GM19043 (cell line): ENCODE results near the gene PASK.
A peak's percentile ranks its signal among the peaks of the same experiment; 100 is the strongest.
"Not testable (repeated sequence)": the region's sequence is repeated elsewhere in the genome, so short reads cannot be mapped to it uniquely, and the experiment has no call there.

ENCODE experiments used
- ATAC-seq: cut with Tn5 transposase; IDR thresholded peaks from one replicate; pipeline ENCODE4 v1.9.1; 2021; ENCODE audit warnings: low read depth; ENCODE audit not compliant: unreplicated experiment

Gene PASK

GRCh38 chr2:241148891-241149674 lies at the start of gene PASK:
TSS of gene PASK (minus strand) at chr2:241149472. CDS start at chr2:241143032, 6,440 bp downstream.
- ATAC-seq: peak; percentile 77

- no peak for ATAC-seq
Measured at GRCh38 chr2:241198381-241199279, 49.4 kb upstream of the PASK start.

GRCh38 chr2:241197947-241198346 lies 48.7 kb upstream of the PASK start:
- no peak for ATAC-seq

DNA sequence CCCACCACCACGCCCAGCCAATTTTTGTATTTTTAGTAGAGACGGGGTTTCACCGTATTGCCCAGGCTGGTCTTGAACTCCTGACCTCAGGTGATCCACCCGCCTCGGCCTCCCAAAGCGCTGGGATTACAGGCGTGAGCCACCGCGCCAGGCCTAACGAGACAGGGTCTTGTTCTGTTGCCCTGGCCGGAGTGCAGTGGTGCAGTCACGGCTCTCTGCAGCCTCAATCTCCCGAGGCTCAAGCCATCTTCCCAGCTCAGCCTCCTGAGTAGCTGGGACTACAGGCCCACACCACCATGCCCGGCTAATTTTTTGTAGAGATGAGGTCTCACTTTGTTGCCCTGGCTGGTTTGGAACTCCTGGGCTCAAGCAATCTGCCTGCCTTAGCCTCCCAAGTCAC lies 48.0 kb upstream of the PASK start:
- not testable (repeated sequence) for ATAC-seq

GRCh38 chr2:241195506-241196130 lies 46.3 kb upstream of the PASK start:
- no peak for ATAC-seq

DNA sequence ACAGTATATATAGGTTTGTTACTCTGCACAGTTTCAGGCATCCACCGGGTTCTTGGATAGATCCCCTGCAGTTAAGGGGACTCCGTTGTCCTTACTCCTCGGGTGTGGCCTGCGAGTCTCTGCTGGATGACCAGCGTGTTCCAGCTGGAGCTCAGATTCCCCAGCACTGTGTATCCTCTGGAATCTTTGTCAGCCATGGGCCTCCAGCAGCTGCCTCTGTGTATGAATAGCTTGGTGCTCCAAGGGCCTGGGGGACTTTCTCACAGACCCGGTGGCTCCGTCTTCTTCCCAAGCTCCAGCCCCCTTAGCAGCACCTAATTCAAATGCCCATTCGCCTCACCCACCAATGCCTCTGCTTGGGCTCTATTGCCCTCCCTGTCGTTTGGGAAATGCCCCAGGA lies 45.5 kb upstream of the PASK start:
- no peak for ATAC-seq

- no peak for ATAC-seq
Measured at GRCh38 chr2:241193271-241193670, 44.0 kb upstream of the PASK start.

DNA sequence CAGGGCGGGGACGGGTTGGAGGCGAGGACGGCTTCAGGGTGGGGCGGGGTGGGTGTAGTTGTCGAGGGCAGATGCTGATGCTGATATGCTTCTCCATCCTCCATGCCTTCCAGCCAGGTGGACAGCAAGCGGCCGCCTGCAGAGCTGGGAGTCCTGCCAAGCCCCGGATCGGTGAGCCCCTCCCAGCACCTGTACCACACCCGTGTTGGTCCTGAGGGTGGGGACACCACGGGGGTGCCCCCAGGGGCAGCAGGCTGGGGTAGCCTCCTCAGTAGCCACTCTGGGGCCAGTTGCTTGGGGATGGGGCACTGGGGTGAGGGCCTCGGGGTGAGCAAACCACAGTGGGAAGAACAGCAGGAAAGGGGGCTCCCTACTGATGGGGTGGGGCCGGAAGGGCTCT lies 41.8 kb upstream of the PASK start:
- no peak for ATAC-seq

- ATAC-seq: no peak
Measured at GRCh38 chr2:241190291-241190981, 41.2 kb upstream of the PASK start.

DNA sequence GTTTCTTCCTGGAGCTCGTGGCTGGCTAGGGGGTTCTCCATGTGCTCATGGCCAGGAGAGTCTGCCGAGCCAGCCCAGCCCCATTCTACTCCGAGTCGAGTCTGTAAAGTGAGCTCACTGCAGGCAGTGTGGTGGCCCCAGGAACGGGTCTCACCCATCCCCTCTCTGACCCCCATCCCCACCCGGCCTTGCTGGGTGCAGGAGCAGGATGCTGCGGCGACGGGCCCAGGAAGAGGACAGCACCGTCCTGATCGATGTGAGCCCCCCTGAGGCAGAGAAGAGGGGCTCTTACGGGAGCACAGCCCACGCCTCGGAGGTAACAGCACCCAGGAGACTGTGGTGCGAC lies 40.6 kb upstream of the PASK start:
- no peak for ATAC-seq

DNA sequence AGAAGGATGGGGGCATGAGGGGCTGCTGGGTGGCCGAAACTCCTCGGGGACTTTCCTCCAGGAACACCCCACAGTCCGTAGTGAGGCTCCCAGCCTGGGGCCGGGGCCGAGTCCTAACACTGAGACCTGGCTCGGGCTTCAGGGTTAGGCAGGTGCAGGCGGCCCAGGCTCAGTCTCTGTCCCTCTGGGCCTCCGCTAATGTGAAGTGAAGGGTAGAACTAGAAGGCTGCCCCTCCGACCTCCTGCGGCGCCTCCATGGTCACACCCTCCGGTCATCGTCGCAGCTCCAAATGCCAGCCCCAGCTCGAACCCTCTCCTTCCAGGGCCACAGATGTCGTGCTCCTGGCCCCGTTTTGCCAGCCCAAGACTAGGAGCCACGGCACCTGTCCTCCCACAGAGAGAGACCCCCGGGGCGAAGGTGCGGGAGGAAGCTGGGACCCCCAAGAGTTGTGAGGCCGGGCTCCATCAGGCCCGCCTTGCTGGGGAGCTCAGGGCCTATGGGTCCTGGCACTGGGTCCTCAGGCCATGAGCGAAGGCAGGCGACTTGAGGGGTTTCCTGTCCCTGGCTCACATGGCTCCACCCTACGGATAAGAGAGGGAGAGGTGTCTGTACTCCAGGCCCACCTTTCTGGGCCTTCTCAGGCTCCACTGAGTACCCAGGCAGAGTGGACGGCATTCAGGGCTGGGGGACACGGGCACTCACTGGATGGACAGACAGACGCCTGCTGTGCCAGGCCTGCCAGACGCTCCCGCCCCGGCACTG lies 40.0 kb upstream of the PASK start:
- no peak for ATAC-seq

- no peak for ATAC-seq
Measured at GRCh38 chr2:241188361-241189092, 39.3 kb upstream of the PASK start, which contains the start of gene ANO7. TSS of gene ANO7 (plus strand) at chr2:241188677. CDS start at chr2:241190064, 1,387 bp downstream.

- no peak for ATAC-seq
Measured at GRCh38 chr2:241187918-241188234, 38.6 kb upstream of the PASK start.

GRCh38 chr2:241187101-241187917 lies 38.0 kb upstream of the PASK start:
- ATAC-seq: no peak

- no peak for ATAC-seq
Measured at GRCh38 chr2:241185961-241186360, 36.7 kb upstream of the PASK start.

DNA sequence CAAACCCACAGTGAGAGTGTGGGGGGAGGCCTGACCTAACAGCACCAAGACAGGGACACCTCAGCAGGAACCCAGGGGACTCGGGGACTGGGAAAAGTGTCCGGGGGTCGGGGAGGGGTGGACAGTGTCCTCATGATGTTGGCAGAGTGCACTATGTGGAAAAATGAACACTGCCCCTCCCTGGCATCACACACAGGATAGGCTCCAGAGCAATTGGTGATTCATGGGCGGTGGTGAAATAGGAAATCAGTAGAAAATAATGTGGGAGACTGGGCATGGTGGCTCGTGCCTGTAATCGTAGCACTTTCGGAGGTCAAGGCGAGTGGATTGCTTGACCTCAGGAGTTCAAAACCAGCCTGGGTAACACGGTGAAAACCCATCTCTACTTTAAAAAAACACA lies 35.6 kb upstream of the PASK start:
- ATAC-seq: no peak

DNA sequence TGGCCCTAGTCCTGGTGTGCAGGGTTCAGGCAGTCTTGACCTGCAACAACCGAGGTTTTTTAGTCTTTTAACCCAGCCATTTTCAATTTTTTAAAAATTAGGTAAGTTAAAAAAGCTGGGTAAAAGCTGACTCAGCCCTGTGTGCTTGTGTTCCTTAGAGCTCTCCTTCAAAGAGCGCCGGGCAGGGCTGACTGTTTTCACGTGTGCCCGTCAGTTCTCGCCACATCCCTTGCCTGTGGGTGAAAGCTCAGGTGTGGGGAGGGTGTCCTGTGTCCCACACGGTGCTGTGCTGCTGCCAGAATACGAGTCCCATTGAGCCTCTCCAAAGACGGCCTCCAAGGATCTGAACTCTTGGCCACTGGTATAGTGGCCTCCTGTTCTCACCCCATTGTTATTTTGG lies 33.9 kb upstream of the PASK start:
- ATAC-seq: no peak

GRCh38 chr2:241182531-241183133 lies 33.4 kb upstream of the PASK start:
- ATAC-seq: no peak
